ENCODE results near the gene ZCCHC24. TPM values are rescaled to one million over a fixed set of nuclear protein-coding genes. Genes with fewer than 3 reads are reported as not detected.
A peak's percentile ranks its signal among the peaks of the same experiment; 100 is the strongest.

Gene ZCCHC24
- total RNA-seq, 4 donors from 2014 or later = 15.6 to 41.1 (median 22.5) TPM

DNA sequence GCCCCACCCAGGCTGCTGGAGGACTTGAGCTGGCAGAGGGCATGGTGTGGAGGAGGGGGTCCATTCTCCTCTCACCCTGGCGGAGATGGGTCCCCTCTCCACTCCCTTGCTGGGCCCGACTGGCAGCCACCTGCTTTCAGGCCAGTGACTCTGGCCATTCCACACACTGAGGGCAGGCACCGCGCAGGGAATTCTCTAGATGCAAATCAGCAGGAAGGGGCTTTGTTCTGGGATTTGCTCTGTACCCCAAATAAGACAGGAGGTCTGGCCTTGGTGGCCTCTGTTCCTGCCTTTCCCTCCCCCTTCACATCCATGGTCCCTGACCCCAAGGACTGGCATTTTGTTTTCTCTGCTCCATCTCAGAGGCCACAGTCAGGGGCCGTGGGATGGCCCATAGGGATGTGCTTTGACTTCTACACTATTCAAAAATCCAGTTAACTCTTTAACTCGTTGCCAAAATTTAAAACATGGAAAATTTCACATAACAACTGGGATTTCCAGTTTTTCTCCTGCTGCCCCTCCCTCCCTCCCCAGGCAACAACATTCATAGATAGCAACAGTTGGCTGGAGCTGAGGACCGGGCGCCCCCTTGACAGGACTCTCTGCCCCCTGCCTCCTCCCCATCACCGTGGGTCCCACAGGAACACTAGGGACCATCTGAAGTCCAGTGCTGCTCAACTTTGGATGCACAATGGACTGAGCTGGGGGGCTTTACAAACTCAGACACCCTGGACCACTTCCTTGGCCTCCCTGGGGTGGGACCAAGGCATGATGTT is 64.3 kb downstream of the ZCCHC24 start:
- WGBS, 2 donors (ENCODE audit: low coverage in 1 of 2) = 64% methylated on average over 9 of the region's 9 CpGs; no CpG with 5 or more reads in 1 of the 2 donors
- peaks cover 28 to 37% (median 33%) of the 10 kb centered on the region in 4 donors for H3K4me1 ChIP-seq
- peak overlapping the region; percentile 62 to 91 (median 86) for H3K27ac ChIP-seq
- in situ Hi-C loops (cut with MboI; ENCODE audit: low pct_ligation_motif_present in 1 of 4, low pct_unique_long_range_greater_than_20kb in 1 of 4, low sequenced_read_pairs in 3 of 4) = no loop called here
- no peaks in the 10 kb centered on the region for H3K9me3 ChIP-seq
- no peaks in the 10 kb centered on the region for H3K36me3 ChIP-seq
- intact Hi-C loops (cut with DNase I; ENCODE audit: low total_unique reads) = no loop called here
- H3K4me3 ChIP-seq = no peak overlapping the region
- no peaks in the 10 kb centered on the region for H3K27me3 ChIP-seq
- peak; percentile 5 for DNase-seq
- TF ChIP-seq, protein P1, sequence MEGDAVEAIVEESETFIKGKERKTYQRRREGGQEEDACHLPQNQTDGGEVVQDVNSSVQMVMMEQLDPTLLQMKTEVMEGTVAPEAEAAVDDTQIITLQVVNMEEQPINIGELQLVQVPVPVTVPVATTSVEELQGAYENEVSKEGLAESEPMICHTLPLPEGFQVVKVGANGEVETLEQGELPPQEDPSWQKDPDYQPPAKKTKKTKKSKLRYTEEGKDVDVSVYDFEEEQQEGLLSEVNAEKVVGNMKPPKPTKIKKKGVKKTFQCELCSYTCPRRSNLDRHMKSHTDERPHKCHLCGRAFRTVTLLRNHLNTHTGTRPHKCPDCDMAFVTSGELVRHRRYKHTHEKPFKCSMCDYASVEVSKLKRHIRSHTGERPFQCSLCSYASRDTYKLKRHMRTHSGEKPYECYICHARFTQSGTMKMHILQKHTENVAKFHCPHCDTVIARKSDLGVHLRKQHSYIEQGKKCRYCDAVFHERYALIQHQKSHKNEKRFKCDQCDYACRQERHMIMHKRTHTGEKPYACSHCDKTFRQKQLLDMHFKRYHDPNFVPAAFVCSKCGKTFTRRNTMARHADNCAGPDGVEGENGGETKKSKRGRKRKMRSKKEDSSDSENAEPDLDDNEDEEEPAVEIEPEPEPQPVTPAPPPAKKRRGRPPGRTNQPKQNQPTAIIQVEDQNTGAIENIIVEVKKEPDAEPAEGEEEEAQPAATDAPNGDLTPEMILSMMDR (IDR thresholded peaks at IDR 0.05) = no peak
- no peak for TF ChIP-seq POLR2AphosphoS5 (IDR thresholded peaks at IDR 0.05)
- TF ChIP-seq POLR2A (IDR thresholded peaks at IDR 0.05) = no peak
- TF ChIP-seq EP300 (IDR thresholded peaks at IDR 0.05; ENCODE audit: low read depth) = no peak

DNA sequence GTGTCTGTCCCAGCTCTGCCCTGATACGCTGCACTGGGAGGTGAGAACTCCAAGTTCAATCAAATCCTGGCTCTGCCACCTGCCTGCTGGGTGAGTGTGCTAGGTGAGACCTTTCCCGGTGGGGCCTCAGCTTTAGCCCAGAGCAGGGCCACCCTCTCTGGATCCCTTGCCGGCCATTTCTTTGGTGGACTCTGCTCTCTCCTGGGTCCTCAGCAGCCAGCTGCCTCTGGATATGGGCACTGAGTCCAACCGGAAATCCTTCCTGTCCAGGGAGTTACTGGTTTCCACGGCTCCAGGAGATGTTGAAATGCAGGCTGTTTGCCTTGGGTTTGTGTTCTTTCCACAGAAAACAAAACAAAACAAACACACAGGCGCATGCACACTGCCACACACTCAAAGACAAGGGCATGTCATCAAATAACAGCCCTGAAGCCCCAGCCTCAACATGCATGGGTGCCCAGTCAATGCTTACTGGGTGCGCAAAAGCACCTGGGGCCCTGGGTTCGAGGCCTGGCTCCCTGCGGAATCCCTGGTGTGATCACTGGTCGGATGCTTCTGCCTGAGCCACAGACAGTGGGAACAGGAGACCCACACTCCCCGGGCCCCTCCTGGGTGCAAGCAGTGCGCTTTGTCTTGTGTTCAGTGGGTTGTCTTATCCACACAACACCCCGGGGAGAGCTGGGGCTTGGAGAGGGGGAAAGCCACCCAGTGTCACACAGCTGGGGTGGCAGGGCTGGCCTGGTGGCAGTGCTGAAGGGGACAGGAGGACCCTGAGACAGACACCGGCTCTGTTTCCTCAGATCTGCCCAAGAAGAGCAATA is 65.1 kb downstream of the ZCCHC24 start:
- DNase-seq = peak; percentile 40
- Histone ChIP-seq H3K27ac (peak overlapping the region; percentile 62 to 91 (median 86)), H3K36me3 (no peaks in the 10 kb centered on the region), H3K27me3 (no peaks in the 10 kb centered on the region), H3K4me1 (peaks cover 28 to 40% (median 33%) of the 10 kb centered on the region in 4 donors), H3K4me3 (no peak overlapping the region), H3K9me3 (no peaks in the 10 kb centered on the region)
- in situ Hi-C loops (cut with MboI; ENCODE audit: low pct_ligation_motif_present in 1 of 4, low pct_unique_long_range_greater_than_20kb in 1 of 4, low sequenced_read_pairs in 3 of 4) = no loop called here
- WGBS, 2 donors (ENCODE audit: low coverage in 1 of 2) = 54% methylated on average over 14 of the region's 14 CpGs; no CpG with 5 or more reads in 1 of the 2 donors
- intact Hi-C loops (cut with DNase I; ENCODE audit: low total_unique reads) = no loop called here
- TF ChIP-seq EP300 (IDR thresholded peaks at IDR 0.05; ENCODE audit: low read depth) = no peak
- peak in 1 of 3 donors; percentile 38 for TF ChIP-seq POLR2AphosphoS5 (IDR thresholded peaks at IDR 0.05)

DNA sequence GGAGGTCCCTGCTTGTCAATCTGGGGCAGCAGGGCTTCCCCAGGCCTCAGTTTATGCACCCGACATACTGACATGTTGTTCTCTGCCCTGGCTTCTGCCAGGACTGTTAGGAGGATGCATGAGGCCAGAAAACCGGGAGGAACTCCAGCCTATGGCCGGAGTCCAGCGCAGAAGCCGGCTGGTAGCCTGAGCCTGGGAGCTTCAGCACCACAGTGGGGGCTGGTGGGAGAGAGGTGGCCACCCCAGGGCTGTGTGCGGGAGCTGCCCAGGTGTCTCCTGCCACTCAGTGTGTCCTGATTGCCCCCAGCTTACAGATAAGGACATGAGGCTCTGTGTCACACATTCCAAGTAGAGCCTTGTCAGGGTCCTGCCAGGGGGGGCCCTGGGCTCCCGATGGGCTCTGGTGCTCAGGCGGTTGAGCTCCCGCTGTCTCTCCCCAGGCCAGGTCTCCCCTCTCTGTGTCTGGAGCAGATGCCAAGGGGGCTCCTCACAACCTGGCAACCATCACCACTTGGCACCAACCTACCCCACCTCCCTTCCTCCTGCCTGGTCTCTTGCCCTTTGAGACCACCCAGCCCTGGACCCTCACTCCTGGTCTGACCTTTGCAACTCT is 65.8 kb downstream of the ZCCHC24 start:
- H3K4me1 ChIP-seq = peaks cover 30 to 47% (median 36%) of the 10 kb centered on the region in 4 donors
- H3K27ac ChIP-seq = peak overlapping the region; percentile 62 to 91 (median 86)
- H3K9me3 ChIP-seq = no peaks in the 10 kb centered on the region
- 60% methylated on average over 6 of the region's 9 CpGs; no CpG with 5 or more reads in 1 of the 2 donors for WGBS, 2 donors (ENCODE audit: low coverage in 1 of 2)
- no peaks in the 10 kb centered on the region for H3K27me3 ChIP-seq
- H3K36me3 ChIP-seq = no peaks in the 10 kb centered on the region
- no peak for TF ChIP-seq POLR2A (IDR thresholded peaks at IDR 0.05)
- TF ChIP-seq, protein P1 (IDR thresholded peaks at IDR 0.05) = no peak
- no peak for TF ChIP-seq POLR2AphosphoS5 (IDR thresholded peaks at IDR 0.05)
- no peak for TF ChIP-seq EP300 (IDR thresholded peaks at IDR 0.05; ENCODE audit: low read depth)
- in situ Hi-C loops (cut with MboI; ENCODE audit: low pct_ligation_motif_present in 1 of 4, low pct_unique_long_range_greater_than_20kb in 1 of 4, low sequenced_read_pairs in 3 of 4) = loop anchor here (5.0 to 10.0 kb wide), 3 partner anchors 85 to 95 kb away; no protein-coding TSS in a partner anchor
- intact Hi-C loops (cut with DNase I; ENCODE audit: low total_unique reads) = no loop called here
- DNase-seq = peak; percentile 20
- H3K4me3 ChIP-seq = no peak overlapping the region

DNA sequence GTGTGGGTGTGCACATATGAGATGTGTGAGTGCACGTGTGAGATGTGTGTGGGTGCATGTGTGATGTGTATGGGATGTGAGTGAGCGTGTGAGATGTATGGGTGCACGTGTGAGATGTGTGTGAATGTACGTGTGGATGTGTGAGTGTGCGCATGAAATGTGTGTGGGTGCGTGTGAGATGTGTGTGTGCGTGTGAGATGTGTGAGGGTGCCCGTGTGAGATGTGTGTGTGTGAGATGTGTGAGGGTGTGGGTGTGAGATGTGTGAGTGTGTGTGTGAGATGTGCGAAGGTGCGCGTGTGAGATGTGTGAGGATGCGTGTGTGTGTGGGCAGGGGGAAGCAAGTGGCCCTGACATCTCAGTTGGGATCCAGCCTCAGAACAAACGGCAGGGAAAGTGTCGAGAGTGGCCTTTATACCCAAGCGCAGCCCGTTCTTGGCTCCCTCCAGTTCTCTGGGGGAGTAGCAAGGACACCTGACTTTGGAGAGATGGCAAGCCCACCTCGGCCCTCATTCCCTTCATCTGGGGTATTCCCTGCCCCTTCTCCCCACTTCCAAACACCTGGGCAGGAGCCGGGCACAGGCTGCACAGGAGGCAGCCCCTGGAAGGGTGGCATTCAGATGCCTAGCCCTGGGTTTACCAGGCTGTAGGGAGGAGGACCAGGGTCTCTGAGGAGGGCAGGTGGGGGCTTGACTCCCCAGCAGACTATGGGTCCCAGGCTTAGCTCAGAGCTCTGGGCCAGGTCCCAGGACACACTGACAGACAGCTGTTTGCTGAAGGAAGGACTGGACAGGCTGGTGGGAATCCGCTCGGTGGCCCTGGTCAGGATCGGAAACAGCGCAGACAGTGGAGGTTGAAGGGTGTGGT is 66.5 kb downstream of the ZCCHC24 start:
- 77 to 90% methylated on average over 11 to 22 of the region's 22 CpGs for whole genome bisulfite sequencing, 2 donors (ENCODE audit: low coverage in 1 of 2)
- no peak overlapping the region for H3K4me3 ChIP-seq
- no peaks in the 10 kb centered on the region for H3K36me3 ChIP-seq
- no peak for TF ChIP-seq POLR2A (IDR thresholded peaks at IDR 0.05)
- TF ChIP-seq, protein P1 (IDR thresholded peaks at IDR 0.05) = no peak
- TF ChIP-seq POLR2AphosphoS5 (IDR thresholded peaks at IDR 0.05) = no peak
- TF ChIP-seq EP300 (IDR thresholded peaks at IDR 0.05; ENCODE audit: low read depth) = no peak
- peaks cover 30 to 47% (median 36%) of the 10 kb centered on the region in 4 donors for H3K4me1 ChIP-seq
- intact Hi-C loops (cut with DNase I; ENCODE audit: low total_unique reads) = no loop called here
- no peaks in the 10 kb centered on the region for H3K27me3 ChIP-seq
- peak; percentile 6 for DNase-seq
- in situ Hi-C loops (cut with MboI; ENCODE audit: low pct_ligation_motif_present in 1 of 4, low pct_unique_long_range_greater_than_20kb in 1 of 4, low sequenced_read_pairs in 3 of 4) = loop anchor here (5.0 to 10.0 kb wide), 3 partner anchors 86 to 96 kb away; no protein-coding TSS in a partner anchor
- no peaks in the 10 kb centered on the region for H3K9me3 ChIP-seq
- H3K27ac ChIP-seq = peak overlapping the region; percentile 62 to 91 (median 86)
